Measurements from ENCODE around the gene SEC22C. TPM values are rescaled to one million over a fixed set of nuclear protein-coding genes. Genes with fewer than 3 reads are reported as not detected.

The SEC22C gene
- total RNA-seq, 8 experiments from 2014 or later = 26.5 to 56.6 (median 32.5) TPM

Other genes starting within 250 kb of the SEC22C start
- not detected for gene LYZL4, start 171.4 kb downstream of the SEC22C start, total RNA-seq
- gene VIPR1, start 79.3 kb downstream of the SEC22C start, total RNA-seq = 1 to 10 TPM in 2 of 8 experiments, under 1 TPM in 6; 0.21 to 2.9 (median 0.59) TPM
- gene SS18L2, start 8.9 kb upstream of the SEC22C start, total RNA-seq = 10 to 100 TPM; 20.0 to 41.6 (median 33.1) TPM
- gene NKTR, start 18.7 kb upstream of the SEC22C start, total RNA-seq = 100 to 1,000 TPM in 2 of 8 experiments, 10 to 100 TPM in 6; 44.4 to 140 (median 76.5) TPM
- gene ZBTB47, start 71.7 kb upstream of the SEC22C start, total RNA-seq = 10 to 100 TPM in 3 of 8 experiments, 1 to 10 TPM in 5; 3.3 to 20.7 (median 7.7) TPM
- under 1 TPM in 3 of 8 experiments, not detected in 5; 0.05 to 0.38 (median 0.15) TPM for gene KLHL40, start 103.6 kb upstream of the SEC22C start, total RNA-seq
- 1 to 10 TPM in 3 of 8 experiments, under 1 TPM in 3, not detected in 2; 0.22 to 2.6 (median 1.2) TPM for gene HHATL, start 120.8 kb upstream of the SEC22C start, total RNA-seq
- gene CCDC13, start 191.3 kb upstream of the SEC22C start, total RNA-seq = 10 to 100 TPM in 1 of 8 experiments, 1 to 10 TPM in 7; 1.0 to 18.8 (median 1.5) TPM
- 100 to 1,000 TPM; 126 to 236 (median 151) TPM for gene HIGD1A, start 222.5 kb upstream of the SEC22C start, total RNA-seq
- under 1 TPM in 7 of 8 experiments, not detected in 1; 0.31 to 0.87 (median 0.38) TPM for gene ACKR2, start 227.5 kb upstream of the SEC22C start, total RNA-seq

All from motor neuron (in vitro differentiated cells).